H7 (cell line): ENCODE data around the gene ZNF408. TPM values are rescaled to one million over a fixed set of nuclear protein-coding genes. Genes with fewer than 3 reads are reported as not detected.
"Not testable (repeated sequence)": the region's sequence is repeated elsewhere in the genome, so short reads cannot be mapped to it uniquely, and the experiment has no call there.

Experiments
- DNase-seq: peaks from one replicate; pipeline ENCODE4 v3.0.0; 2012
- H3K27me3 ChIP-seq: 2 replicates; pipeline ENCODE4 v1.6.0; 2011; ENCODE audit warnings: mild to moderate bottlenecking, low read length; ENCODE audit not compliant: control insufficient read depth, insufficient read depth
- H3K36me3 ChIP-seq: replicated peaks from 2 replicates; pipeline ENCODE4 v1.5.1; 2011; ENCODE audit warnings: low read length; ENCODE audit not compliant: control insufficient read depth, insufficient read depth
- H3K4me3 ChIP-seq: 2 replicates; pipeline ENCODE4 v1.5.1; 2011; ENCODE audit warnings: low read depth, mild to moderate bottlenecking, control low read depth, low read length, moderate library complexity; ENCODE audit not compliant: insufficient read depth
- total RNA-seq: library from RNA; depleted of rRNA; stranded (reverse); fragments of >200 nt; shearing (Covaris generic); gene quantifications from 2 replicates; pipeline ENCODE4 v1.2.3, GENCODE V29; 2014

The ZNF408 gene
- total RNA-seq, 1 experiment from 2014 or later = 20.6 TPM

DNA sequence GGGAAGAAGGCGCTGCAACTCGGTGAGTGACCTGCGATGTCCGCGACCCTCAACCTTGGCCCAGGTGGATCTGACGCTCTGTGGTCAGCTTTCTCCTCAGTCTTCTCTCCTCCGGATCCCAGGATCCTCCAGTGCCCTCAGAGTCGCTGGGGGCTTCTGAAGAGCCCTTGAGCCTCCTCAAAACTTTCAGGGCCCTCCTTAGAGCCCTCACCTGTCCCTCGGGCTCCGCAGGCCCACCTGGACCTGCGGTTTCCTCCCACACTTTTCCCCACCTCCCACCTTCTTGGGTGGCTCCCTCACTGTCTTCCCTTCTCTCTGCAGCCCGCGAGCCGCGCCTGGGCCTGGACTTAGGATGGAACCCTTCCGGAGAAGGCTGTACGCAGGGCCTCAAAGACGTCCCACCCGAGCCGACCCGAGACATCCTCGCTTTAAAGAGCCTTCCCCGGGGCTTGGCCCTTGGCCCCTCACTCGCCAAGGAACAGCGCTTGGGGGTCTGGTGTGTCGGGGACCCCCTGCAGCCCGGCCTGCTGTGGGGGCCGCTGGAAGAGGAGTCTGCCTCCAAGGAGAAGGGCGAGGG lies 335 bp downstream of the ZNF408 start:
- peak; percentile 58 for DNase-seq
- Histone ChIP-seq H3K27me3 (no peaks in the 10 kb centered on the region), H3K36me3 (peaks cover 24% of the 10 kb centered on the region), H3K4me3 (peak overlapping the region; percentile 80)

DNA sequence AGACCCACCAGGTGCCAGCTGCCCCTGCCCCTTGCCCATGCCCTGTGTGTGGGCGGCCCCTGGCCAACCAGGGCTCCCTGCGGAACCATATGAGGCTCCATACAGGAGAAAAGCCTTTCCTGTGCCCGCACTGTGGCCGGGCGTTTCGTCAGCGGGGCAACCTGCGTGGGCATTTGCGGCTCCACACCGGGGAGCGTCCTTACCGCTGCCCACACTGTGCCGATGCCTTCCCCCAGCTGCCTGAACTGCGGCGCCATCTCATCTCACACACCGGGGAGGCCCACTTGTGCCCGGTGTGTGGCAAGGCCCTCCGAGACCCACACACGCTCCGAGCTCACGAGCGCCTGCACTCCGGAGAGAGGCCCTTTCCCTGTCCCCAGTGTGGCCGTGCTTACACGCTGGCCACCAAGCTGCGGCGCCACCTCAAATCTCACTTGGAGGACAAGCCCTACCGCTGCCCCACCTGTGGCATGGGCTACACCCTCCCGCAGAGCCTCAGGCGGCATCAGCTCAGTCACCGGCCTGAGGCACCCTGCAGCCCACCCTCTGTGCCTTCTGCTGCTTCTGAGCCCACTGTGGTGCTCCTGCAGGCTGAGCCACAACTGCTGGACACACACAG lies 4.3 kb downstream of the ZNF408 start:
- Histone ChIP-seq H3K36me3 (peaks cover 24% of the 10 kb centered on the region), H3K4me3 (no peak overlapping the region), H3K27me3 (no peaks in the 10 kb centered on the region)
- no peak for DNase-seq

DNA sequence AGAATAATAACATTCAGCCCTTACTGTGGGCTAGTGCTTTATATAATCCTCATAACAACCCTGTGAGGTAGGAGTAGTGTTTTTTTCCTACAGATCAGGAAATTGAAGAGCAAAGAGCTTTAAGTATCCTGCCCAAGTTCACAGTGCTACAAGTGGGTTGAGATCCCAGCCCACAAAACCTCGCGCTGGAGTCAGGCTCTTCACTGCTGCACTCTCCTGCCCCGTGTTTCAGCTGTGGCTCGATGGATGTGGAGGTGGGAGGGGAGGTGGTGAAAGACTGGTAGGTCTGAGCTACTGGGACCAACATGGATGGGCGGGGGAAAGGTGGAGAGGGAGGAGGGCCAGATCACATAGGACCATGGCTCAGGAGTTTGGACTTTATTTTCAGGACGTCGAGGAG lies 6.1 kb downstream of the ZNF408 start:
- Histone ChIP-seq H3K27me3 (no peaks in the 10 kb centered on the region), H3K4me3 (no peak overlapping the region), H3K36me3 (peaks cover 24% of the 10 kb centered on the region)
- no peak for DNase-seq

- H3K36me3 ChIP-seq, DNase-seq, H3K4me3 ChIP-seq, H3K27me3 ChIP-seq: not testable (repeated sequence)
Measured at GRCh38 chr11:46709351-46709750, 8.5 kb downstream of the ZNF408 start.

GRCh38 chr11:46710821-46711269 lies 10.0 kb downstream of the ZNF408 start:
- Histone ChIP-seq H3K27me3 (no peaks in the 10 kb centered on the region), H3K4me3 (no peak overlapping the region), H3K36me3 (peaks cover 1% of the 10 kb centered on the region)
- DNase-seq = no peak

- no peak for DNase-seq
- no peaks in the 10 kb centered on the region for H3K36me3 ChIP-seq
- no peaks in the 10 kb centered on the region for H3K27me3 ChIP-seq
- no peak overlapping the region for H3K4me3 ChIP-seq
Measured at GRCh38 chr11:46711303-46711702, 10.5 kb downstream of the ZNF408 start.

DNA sequence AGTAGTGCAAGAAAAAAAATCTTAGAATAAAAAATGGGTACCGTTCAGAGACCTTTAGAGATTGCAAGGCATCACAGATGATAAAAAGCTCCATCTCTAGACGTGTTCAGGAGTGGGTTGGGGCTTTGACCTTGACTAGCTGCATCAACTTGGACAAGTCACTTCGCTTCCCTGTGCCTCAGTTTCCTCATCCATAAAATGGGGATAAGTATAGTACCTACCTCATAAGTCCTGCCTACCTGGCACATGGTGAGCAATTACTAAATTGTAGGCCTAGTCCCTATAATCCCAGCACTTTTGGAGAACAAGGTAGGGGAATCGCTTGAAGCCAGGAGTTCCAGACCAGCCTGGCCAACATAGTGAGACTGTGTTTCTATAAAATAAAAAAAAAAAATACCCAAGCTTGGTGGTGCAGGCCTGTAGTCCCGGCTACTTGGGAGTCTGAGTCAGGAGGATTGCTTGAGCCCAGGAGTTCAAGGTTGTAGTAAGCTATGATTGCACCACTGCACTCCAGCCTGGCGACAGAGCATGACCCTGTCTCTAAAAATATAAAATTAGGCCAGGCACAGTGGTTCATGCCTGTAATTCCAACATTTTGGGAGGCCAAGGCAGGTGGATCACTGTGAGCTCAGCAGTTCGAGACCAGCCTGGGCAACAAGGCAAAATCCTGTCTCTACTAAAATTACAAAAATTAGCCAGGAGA lies 12.2 kb downstream of the ZNF408 start:
- no peak for DNase-seq
- Histone ChIP-seq H3K36me3 (no peaks in the 10 kb centered on the region), H3K4me3 (no peak overlapping the region), H3K27me3 (no peaks in the 10 kb centered on the region)

DNA sequence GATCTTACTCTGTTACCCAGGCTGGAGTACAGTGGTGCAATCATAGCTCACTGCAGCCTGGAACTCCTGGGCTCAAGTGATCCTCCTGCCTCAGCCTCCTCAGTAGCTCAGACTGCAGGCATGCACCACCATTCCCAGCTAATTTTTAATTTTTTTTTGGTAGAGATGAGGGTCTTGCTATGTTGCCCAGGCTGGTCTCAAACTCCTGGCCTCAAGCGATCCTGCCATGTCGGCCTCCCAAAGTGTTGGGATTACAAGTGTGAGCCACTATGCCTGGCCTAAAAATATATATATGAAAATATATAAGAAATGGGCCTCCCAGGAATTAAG lies 17.0 kb downstream of the ZNF408 start:
- H3K27me3 ChIP-seq, H3K36me3 ChIP-seq, DNase-seq, H3K4me3 ChIP-seq: not testable (repeated sequence)

GRCh38 chr11:46718155-46719019 lies 17.6 kb downstream of the ZNF408 start:
- Histone ChIP-seq H3K4me3 (no peak overlapping the region), H3K27me3 (no peaks in the 10 kb centered on the region), H3K36me3 (no peaks in the 10 kb centered on the region)
- peak; percentile 47 for DNase-seq

GRCh38 chr11:46719048-46719542 lies 18.3 kb downstream of the ZNF408 start, which contains the start of gene F2:
F2 (plus strand) TSS chr11:46719213; CDS start chr11:46719236, 23 bp downstream.
- H3K4me3 ChIP-seq = no peak within 1 kb of the TSS
- H3K36me3 ChIP-seq = no peaks in the 10 kb centered on the region
- no peaks in the 10 kb centered on the region for H3K27me3 ChIP-seq
- DNase-seq = peak; percentile 36

GRCh38 chr11:46719543-46720218 lies 18.9 kb downstream of the ZNF408 start:
- peak; percentile 31 for DNase-seq
- Histone ChIP-seq H3K36me3 (no peaks in the 10 kb centered on the region), H3K27me3 (no peaks in the 10 kb centered on the region), H3K4me3 (no peak overlapping the region)

- peak; percentile 16 for DNase-seq
- Histone ChIP-seq H3K27me3 (no peaks in the 10 kb centered on the region), H3K4me3 (no peak overlapping the region), H3K36me3 (no peaks in the 10 kb centered on the region)
Measured at GRCh38 chr11:46721286-46721685, 20.5 kb downstream of the ZNF408 start.

GRCh38 chr11:46722566-46723358 lies 21.9 kb downstream of the ZNF408 start:
- Histone ChIP-seq H3K4me3 (no peak overlapping the region), H3K27me3 (no peaks in the 10 kb centered on the region), H3K36me3 (no peaks in the 10 kb centered on the region)
- DNase-seq = no peak
